GM12892 (cell line): ENCODE data around the gene ACTR1A.

Experiments used
- POLR2A ChIP-seq: IDR thresholded peaks from 2 replicates; pipeline ENCODE4 v1.6.1; 2011; ENCODE audit warnings: low read depth, low read length, control low read depth
- POLR2AphosphoS5 ChIP-seq: IDR thresholded peaks from 2 replicates; pipeline ENCODE4 v1.6.1; 2011; ENCODE audit warnings: low read depth, low read length, control low read depth
- TAF1 ChIP-seq: IDR thresholded peaks from 2 replicates; pipeline ENCODE4 v1.6.1; 2011; ENCODE audit warnings: low read depth, mild to moderate bottlenecking, control low read depth, low read length, borderline replicate concordance

DNA sequence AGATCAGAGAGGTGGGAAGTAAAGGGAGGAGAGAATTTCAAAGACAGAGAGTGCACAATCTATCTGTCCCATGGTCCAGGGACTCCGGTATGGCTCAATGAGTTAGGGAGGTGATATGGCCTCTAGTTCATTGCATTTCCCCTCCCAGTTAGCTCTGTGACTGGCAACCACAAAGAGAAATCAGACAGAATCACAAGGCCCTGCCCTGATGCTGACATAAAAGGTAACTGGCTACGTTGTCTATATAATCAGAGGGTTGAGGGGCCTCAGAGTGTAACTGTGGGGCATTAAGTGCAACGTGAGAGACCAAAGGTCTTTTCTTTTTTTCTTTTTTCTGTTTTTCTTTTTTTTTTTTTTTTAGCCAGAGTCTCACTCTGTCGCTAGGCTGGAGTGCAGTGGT is 43.9 kb downstream of the ACTR1A start:
- no peak for TF ChIP-seq POLR2AphosphoS5
- no peak for TF ChIP-seq POLR2A
- no peak for TF ChIP-seq TAF1
